ENCODE results near the gene LRRC15.
A peak's percentile ranks its signal among the peaks of the same experiment; 100 is the strongest.

LRRC15 gene

GRCh38 chr3:194386066-194386465, 16.5 kb upstream of the LRRC15 start:
- no peak for DNase-seq

GRCh38 chr3:194384569-194385001, 15.0 kb upstream of the LRRC15 start:
- DNase-seq, result no peak

GRCh38 chr3:194384156-194384555, 14.6 kb upstream of the LRRC15 start:
- DNase-seq, result no peak

- DNase-seq, result no peak
Observed at GRCh38 chr3:194383276-194383940, 13.9 kb upstream of the LRRC15 start.

GRCh38 chr3:194382892-194383223, 13.3 kb upstream of the LRRC15 start:
- no peak for DNase-seq

- DNase-seq, result peak in 1 of 58 donors; percentile 12
Observed at GRCh38 chr3:194382196-194382891, 12.8 kb upstream of the LRRC15 start.

- peak in 24 of 58 donors; percentile 5 to 61 (median 26) for DNase-seq
Observed at GRCh38 chr3:194381460-194381875, 11.9 kb upstream of the LRRC15 start.

GRCh38 chr3:194380326-194380725, 10.8 kb upstream of the LRRC15 start:
- DNase-seq, result no peak

- DNase-seq, result no peak
Observed at GRCh38 chr3:194379651-194380050, 10.1 kb upstream of the LRRC15 start.

- DNase-seq, result no peak
Observed at GRCh38 chr3:194379231-194379630, 9.7 kb upstream of the LRRC15 start.

- no peak for DNase-seq
Observed at GRCh38 chr3:194377708-194378107, 8.2 kb upstream of the LRRC15 start.

GRCh38 chr3:194376241-194376560, 6.7 kb upstream of the LRRC15 start:
- DNase-seq, result no peak

- no peak for DNase-seq
Observed at GRCh38 chr3:194375473-194376240, 6.1 kb upstream of the LRRC15 start.

GRCh38 chr3:194374935-194375334, 5.4 kb upstream of the LRRC15 start:
- no peak for DNase-seq

GRCh38 chr3:194373899-194374298, 4.4 kb upstream of the LRRC15 start:
- no peak for DNase-seq

- DNase-seq, result no peak
Observed at GRCh38 chr3:194373028-194373427, 3.5 kb upstream of the LRRC15 start.

GRCh38 chr3:194370753-194371152, 1.2 kb upstream of the LRRC15 start:
- no peak for DNase-seq

- no peak for DNase-seq
Observed at GRCh38 chr3:194368918-194369317, 625 bp downstream of the LRRC15 start.

GRCh38 chr3:194367992-194368841, 1.3 kb downstream of the LRRC15 start:
- no peak for DNase-seq

- DNase-seq, result no peak
Observed at GRCh38 chr3:194365978-194366490, 3.5 kb downstream of the LRRC15 start.

- DNase-seq, result no peak
Observed at GRCh38 chr3:194365526-194365925, 4.0 kb downstream of the LRRC15 start.

Data from anterior cingulate cortex (tissue), 58 donors.